ENCODE results near the gene RSPH1.
A peak's percentile ranks its signal among the peaks of the same experiment; 100 is the strongest.

Gene RSPH1

DNA sequence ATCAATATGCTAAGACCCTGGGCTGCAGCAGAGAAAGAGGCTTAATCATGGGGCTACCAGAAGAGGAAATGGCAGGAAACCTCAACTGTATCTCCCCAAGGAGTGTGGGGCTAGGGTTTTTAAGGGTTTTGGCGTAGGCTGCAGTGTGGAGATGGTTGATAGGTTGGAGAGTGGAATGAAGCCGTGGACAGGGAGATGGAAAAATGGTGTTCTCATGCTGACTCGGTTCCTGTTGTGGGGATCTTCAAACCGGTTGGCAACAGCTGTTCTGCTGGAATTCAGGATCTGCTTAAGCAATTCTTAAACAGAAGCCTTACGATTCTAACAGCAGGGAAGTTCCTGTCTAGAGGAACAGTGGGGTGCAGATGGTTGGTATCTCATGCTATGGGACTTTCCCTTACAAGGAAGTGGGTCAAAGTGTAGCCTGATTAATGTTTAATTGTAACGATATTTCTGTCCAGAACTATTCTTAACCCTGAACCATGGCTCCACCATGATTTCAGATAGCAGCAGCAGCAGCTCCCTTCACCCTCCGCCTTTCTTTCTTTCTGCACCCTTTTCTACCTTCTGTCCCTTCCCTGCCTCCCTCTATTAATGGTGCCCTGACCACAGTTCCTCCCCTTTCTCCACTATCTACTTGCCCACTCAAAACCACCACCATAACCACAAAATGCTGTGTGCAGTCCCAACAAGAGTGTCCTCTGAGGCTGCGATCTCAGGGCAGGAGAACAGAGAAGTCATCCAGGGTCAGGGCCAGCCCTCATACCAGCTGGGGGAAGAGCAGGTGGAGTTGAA, 30.8 kb downstream of the RSPH1 start:
- DNase-seq (ENCODE audit: low read depth), result no peak

DNA sequence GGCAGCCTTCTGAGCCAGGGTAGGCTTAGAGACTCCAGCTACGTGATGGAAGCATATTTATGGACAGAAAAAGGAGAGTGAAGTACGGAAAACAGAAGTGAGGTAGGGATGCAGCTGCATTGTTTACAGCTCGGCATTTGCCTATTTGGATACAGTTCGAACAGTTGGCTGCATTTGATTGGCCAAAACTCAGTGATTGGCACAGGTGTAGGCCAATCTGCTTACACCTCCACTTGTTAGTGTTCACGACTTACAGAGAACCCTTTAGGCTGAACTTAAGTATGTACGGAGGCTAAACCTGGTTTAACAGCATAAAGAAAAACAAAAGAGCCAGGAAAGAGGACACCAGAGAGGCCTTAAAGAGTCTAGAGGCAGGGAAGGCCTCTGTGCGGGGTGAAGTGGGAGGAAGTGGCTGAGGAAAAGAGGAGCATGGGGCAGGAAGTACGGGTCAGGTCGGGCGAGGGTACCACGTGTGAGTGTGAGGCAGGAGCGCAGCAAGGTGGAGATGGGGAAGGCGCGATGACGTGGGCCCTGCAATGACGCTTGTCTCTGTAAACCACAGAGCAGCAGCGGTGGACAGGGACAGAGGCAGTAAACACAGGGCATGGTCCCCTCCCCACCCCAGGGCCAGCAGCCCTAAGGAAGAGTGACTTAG, 32.0 kb downstream of the RSPH1 start:
- peak; percentile 40 for DNase-seq (ENCODE audit: low read depth)

- DNase-seq (ENCODE audit: low read depth), result no peak
Observed at GRCh38 chr21:42461881-42462877, 33.8 kb downstream of the RSPH1 start.

DNA sequence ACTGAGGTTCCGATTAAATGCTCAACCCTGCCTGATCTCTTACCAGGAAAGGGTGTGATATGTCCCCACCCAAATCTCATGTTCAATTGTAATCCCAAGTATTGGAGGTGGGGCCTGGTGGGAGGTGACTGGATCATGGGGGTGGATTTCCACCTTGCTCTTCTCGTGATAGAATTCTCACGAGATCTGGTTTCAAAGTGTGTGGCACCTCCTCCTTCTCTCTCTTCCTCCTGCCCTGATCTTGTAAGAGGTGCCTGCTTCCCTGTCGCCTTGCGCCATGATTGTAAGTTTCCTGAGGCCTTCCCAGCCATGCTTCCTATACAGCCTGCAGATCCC, 34.9 kb downstream of the RSPH1 start:
- no peak for DNase-seq (ENCODE audit: low read depth)

- DNase-seq (ENCODE audit: low read depth), result peak; percentile 20
Observed at GRCh38 chr21:42460391-42461184, 35.4 kb downstream of the RSPH1 start.

DNA sequence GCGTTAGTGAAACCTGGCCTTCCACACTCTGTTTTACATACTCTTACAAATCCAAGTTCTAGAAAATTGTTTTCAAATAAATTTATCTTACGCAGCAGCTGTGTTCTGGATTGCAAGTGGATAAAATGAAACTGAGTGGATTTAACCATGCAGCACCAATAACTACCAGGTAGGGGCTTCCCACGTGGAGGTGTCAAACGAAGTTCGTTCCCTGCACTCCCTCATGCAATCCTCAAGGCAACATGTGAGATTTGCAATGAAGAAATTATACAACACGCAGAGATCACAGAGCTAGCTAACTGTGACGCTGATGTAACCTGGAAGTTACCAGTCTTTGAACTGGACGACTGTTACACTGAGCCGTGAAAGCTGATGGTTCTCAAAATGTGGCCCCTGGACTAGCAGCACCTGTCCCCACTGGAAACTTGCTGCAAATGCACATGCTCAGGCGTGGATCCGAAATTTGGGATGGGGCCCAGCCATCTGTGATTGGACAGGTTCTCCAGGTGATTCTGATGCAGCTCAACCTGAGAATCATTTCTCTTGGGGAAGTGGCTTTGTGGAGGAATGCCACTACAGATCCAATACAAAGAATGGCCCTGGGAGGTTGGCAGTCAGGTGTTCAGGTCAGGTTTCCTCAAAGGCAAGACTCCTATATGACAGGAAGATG, 36.3 kb downstream of the RSPH1 start:
- DNase-seq (ENCODE audit: low read depth), result no peak

GRCh38 chr21:42459082-42459460, 37.0 kb downstream of the RSPH1 start:
- DNase-seq (ENCODE audit: low read depth), result no peak

GRCh38 chr21:42456457-42456856, 39.6 kb downstream of the RSPH1 start:
- DNase-seq (ENCODE audit: low read depth), result peak; percentile 34

GRCh38 chr21:42455754-42456440, 40.1 kb downstream of the RSPH1 start:
- DNase-seq (ENCODE audit: low read depth), result no peak

DNA sequence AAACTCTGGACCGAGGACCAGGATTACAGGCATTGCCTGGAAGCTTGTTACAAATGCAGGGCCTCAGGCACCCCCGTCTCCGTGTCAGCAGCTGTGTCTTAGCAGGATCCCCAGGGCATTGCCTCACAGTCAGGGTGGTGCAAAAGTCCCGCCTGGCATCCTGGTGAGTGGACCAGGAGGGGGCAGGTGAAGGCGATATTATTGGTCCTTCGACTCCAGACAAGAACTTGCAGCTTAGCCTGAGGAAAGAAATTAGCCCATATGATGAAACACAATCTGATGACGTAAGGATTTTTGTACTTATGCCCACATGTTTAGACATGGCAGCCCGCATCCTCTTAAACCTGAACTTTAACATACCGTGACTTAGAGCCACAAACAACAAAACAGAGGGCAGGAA, 40.8 kb downstream of the RSPH1 start:
- no peak for DNase-seq (ENCODE audit: low read depth)

GRCh38 chr21:42454786-42455185, 41.2 kb downstream of the RSPH1 start:
- DNase-seq (ENCODE audit: low read depth), result no peak

DNA sequence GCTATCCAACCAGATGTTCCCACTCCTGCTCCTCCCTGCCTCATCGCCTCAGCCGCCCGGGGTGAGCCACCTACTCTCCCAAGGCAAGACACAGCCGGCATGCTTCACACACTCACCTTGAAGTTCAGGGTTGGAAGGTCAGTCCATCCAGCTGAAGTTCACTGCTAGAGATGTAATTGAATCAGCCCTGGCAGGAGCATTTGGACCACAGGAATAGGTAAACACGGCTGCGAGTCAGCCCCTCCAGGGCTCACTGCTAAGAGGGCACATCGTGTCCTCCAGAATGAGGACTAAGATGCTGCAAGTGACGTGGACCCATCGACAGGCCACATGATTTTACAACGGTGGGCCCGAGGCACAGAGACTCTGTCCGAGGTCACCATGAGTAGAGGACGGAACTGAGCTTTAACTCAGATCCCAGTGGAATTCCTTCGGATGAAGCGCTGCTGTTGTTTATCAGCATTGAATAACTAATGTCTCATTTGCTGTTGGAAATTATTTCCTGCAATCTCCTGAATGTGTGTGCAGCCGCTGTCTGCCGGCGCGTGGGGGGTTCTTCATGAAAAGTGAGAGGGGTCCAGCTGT, 41.9 kb downstream of the RSPH1 start:
- no peak for DNase-seq (ENCODE audit: low read depth)

GRCh38 chr21:42453224-42453985, 42.6 kb downstream of the RSPH1 start:
- DNase-seq (ENCODE audit: low read depth), result no peak

DNA sequence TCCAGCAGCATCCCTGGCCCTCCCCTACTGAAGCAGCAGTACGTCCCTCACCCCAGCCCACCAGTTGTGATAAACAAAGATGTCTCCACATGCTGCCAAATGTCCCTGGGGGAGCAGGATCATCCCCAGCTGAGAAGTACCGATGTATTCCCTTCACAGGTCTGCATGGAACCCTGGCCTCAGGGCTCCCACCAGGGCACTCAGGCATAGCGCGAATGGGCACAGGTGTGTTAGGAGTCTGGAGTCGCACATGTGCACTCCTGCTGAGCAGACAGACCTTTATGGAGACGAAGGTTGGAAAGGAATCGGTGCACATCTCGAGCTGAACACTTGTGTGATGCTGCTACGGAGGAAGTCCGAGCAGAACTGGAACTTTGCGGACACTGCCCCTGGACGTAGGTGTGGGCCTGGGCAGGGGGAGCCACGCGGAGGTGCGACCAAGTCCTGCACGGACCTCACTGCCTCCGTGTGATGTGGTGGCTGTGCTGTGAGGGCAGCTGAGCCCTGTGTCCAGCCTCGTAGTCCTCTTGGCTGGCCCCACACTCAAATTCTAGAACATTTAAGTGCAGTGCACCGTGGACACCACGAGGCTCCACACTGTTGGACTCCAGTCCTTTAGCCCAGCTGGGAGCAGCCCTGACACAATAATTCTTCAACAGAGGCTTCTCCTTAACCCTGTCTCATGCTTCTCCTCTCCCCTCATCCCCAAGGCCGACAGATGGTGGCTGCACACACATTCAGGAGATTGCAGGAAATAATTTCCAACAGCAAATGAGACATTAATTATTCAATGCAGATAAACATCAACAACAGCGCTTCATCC, 43.4 kb downstream of the RSPH1 start:
- DNase-seq (ENCODE audit: low read depth), result no peak

GRCh38 chr21:42451941-42452340, 44.1 kb downstream of the RSPH1 start:
- no peak for DNase-seq (ENCODE audit: low read depth)

GRCh38 chr21:42448686-42449085, 47.3 kb downstream of the RSPH1 start:
- DNase-seq (ENCODE audit: low read depth), result no peak

GRCh38 chr21:42447732-42448131, 48.3 kb downstream of the RSPH1 start:
- DNase-seq (ENCODE audit: low read depth), result no peak

GRCh38 chr21:42447182-42447581, 48.8 kb downstream of the RSPH1 start:
- no peak for DNase-seq (ENCODE audit: low read depth)

- DNase-seq (ENCODE audit: low read depth), result no peak
Observed at GRCh38 chr21:42446531-42446930, 49.5 kb downstream of the RSPH1 start.

All from activated T-cell treated with anti-CD3 and anti-CD28 coated beads for 1 hour (primary cell).